HG03571 (cell line): ENCODE data around the gene MSTO1.
"Not testable (repeated sequence)": the region's sequence is repeated elsewhere in the genome, so short reads cannot be mapped to it uniquely, and the experiment has no call there.

Experiments used
- ATAC-seq: cut with Tn5 transposase; IDR thresholded peaks from one replicate; pipeline ENCODE4 v1.9.1; 2021; ENCODE audit not compliant: unreplicated experiment

Gene MSTO1

DNA sequence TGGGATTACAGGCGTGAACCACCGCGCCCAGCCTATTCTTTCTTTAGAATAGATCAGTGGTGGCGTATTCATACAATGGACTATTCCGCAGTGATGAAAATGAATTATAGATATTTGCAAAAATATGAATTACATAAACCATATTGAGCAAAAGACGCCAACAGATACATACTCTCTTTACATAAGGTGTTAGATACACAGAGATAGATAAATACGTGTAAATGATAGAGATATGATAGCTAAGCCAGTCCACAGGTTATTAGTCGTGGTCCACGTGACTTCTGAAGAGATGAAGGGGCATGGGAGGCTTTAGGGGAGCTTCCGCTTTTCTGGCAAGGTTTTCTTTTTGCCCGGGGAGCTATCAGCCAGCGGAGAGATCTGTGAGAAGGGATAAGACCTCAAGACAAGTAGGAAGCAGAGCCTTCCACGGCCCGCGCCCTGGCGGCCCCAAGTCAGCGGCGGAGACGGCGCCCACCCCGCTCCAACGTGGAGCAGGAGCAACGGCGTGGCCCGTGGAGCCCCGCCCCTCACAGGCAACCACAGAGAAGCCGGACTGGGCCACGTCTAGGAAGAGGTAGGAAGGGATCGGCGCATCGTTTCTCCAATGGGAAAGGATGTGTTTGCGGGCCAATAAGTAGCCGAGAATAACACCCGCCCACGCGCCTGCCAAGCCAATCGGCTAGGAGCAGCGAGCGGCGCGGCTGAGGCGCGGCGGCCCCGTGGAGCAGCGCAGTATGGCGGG is at the start of gene MSTO1:
MSTO1 (plus strand) TSS at position 704 of the 742 bp plus-strand sequence; CDS start at position 735, 31 bp downstream.
- ATAC-seq = peak; percentile 90

DNA sequence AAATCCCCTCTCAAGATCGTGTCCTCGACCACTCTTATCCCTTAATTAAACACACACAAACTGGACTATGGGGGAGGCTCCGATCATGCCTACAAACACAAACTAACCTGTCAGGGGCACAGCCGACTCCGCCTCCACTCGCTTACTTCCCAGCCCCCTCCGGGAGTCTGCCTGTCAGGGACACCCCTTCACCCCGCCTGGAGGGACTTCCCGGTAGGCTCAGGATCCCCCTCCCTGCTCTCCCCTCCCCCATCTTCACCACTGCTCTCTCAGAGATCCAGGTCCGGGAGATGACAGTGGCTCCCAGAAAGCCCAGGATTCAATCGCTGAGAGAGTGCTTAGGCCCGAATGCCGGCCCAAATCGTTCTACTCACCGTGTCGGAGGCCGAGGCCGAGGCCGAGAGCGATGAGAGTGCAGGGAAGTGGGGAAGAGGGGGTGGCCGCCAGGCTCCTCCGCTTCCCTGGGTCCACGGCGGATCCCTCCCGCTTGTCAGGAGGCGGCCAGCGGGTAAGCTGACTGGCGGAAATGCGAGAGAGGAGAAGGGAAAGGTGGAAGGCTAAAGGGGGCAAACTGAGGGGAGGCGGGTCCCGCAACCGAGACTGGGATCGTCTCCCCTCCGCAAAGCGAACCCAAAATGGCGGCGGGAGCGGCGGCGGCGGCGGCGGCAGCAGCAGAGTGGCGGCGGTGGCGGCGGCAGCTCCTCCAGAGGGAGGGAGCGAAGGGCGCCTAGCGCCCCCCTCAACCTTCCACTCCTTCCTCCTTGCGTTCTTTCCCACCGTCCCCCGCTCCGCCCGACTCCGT is 48.0 kb upstream of the MSTO1 start:
- ATAC-seq = peak; percentile 9

DNA sequence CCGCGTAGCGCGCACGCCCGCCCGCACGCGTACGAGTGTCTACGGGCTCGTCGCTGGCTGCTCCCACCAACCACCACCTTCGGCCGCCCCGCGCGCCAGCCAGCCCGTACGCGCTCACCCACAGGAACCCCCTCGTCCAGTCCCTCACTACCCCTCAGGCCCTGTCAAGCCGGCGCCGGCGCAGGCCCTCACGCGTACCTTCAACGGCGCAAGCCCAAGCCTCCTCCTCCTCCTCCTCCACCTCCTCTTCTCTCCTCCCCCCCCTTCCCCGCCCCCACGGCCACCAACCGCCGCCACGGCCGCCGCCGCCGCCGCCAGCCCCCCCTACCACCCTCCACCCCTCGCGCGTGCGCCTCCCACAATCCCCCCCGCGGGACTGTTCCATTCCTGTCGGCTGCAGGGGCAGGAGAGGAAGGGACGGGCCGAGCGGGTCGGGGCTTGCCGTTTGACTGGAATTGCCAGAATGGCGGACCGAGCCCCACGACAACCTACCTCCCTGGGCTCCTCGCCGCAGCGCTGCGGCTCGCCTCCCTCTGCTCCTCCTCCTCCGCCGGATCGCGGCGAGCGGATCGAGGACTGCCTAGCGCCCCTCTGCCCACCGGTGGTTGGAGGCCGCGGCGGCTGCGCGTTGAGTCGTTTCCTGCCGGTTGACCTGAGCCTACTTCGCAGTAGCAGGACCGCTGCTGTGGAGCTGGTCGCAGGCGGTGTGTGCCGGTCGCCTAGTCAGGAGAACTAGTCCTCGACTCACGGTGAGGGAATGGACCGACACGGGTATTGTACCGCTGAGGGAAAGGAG is 47.2 kb upstream of the MSTO1 start, which contains the start of gene ASH1L:
ASH1L (minus strand) TSS at position 223 of the 796 bp plus-strand sequence. CDS start 41,284 bp downstream, outside the sequence.
- peak; percentile 80 for ATAC-seq

DNA sequence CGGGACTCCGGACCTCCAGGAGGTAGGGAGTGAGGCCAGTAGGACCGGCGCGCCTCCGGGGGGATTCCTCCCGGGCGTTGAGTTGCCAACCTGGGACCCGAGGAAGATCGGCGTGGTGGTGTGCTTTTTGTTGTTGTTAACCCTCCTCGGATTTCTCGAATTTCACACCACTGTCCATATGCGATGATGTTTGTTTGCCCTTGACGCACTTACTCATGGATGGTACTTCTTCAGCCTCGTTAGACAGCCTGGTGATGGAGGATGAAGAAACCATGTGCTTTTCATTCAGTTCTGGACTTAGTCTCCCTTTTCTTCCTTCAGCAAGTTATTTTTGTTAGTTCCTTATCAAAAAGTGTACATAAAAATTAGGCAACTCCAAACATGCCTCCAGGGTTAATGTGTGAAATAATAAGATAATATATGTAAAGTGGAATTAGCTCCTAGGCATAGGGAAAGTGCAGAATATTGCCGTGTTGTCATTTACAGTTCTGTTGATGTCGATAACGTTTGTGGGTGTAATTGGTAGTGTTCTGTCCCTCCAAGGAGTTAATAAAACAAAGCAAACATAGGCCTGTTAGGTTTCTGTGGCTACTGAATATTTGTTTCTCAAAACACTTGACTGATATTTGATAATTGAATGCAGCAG is 46.5 kb upstream of the MSTO1 start:
- ATAC-seq = not testable (repeated sequence)

DNA sequence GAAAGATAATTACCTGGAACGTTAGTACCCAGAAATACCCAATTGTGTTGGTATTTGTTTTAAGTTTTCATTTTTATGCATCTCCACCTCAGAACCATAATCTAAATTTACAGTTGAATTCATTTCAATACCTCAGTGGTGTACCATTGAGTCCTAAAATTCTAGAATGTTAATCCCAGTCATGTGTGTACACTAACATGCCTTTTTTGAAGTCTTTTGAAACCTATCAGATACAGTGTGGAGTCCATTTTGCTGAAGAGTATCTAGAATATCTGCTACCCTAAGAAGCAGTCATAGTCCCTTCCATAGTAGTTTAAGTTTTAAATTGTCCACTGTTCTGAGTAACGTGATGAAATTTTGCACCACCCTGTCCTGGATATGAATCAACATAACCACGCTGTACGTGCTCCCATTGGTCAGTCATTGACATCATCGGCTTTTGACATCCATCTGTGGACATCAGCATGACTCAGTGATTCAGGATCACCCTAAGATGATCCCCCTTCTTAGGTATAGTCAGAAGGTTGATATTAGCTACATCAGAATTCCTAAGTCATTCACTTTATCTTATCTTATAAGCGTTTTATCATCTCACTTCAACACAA is 39.9 kb upstream of the MSTO1 start:
- no peak for ATAC-seq

DNA sequence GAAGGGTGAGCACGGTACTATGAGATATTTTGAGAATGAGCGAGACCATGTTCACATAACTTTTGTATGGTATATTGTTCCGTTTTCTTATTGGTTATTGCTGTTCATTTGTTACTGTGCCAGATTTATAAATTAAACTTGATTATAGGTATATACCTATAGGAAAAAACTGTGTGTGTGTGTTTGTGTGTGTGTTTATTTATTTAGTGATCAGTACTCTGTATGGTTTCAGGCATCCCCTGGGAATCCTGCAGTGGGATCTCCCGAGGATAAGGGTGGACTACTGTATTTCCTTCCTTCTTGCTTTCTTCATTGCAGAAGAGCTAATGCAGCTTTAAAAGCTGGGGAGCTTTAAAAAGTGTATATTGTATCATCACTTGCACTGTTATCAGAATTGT is 39.4 kb upstream of the MSTO1 start:
- ATAC-seq = no peak

DNA sequence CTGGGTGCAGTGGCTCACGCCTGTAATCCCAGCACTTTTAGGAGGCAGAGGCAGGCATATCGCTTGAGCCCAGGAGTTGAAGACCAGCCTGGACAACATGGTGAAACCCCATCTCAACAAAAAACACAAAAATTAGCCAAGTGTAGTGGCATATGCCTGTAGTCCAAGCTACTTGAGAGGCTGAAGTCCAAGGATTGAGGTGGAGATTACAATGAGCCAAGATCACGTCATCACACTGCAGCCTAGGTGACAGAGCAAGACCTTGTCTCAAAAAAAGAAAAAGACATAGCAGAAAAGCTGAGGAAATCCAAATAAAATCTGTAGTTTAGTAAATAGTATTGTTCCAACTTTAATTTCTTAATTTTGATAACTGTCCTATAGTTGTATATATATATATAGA is 35.9 kb upstream of the MSTO1 start:
- no peak for ATAC-seq

DNA sequence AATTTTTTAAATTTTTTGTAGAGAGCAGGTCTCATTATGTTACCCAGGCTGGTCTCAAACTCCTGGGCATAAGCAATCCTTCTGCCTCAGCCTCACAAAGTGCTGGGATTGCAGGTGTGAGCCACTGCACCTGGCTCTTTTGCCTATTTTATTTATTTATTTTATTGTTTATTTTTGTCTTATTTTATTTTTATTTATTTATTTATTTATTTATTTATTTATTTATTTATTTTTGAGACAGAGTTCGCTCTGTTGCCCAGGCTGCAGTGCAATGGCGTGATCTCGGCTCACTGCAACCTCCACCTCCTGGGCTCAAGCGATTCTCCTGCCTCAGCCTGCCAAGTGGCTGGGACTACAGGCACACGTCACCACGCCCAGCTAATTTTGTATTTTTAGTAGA is 34.4 kb upstream of the MSTO1 start:
- ATAC-seq = not testable (repeated sequence)

DNA sequence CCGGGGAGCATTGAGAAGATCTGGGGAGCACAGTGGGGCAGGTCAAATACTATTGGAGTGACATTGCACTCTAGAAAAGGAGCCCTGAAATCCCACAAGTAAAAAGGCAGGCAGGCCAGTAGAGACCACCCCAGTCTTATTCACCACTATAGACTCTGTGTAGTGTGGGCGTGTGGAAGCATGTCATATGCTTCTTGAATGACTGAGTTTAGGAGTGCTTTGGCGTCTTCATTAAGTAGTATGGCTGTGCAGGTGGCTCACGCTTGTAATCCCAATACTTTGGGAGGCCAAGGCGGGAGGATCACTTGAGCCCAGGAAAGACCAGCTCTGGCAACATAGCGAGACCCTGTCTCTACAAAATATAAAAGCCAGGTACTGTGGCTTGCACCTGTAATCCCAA is 26.2 kb upstream of the MSTO1 start:
- ATAC-seq = not testable (repeated sequence)

DNA sequence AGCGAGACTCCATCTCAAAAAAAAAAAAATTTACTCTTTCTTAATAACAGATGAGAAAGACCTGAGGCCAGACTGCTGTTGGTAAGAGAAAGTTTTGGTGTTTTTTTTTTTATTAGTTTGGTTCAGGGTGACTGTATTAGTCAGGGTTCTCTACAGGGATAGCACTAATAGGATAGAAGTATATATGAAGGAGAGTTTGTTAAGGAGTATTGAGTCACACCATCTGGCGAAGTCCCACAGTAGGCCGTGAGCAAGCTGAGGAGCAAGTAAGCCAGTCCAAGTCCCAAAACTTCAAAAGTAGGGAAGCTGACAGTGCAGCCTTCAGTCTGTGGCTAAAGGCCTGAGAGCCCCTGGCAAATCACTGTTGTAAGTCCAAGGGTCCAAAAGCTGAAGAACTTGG is 20.7 kb upstream of the MSTO1 start:
- not testable (repeated sequence) for ATAC-seq

DNA sequence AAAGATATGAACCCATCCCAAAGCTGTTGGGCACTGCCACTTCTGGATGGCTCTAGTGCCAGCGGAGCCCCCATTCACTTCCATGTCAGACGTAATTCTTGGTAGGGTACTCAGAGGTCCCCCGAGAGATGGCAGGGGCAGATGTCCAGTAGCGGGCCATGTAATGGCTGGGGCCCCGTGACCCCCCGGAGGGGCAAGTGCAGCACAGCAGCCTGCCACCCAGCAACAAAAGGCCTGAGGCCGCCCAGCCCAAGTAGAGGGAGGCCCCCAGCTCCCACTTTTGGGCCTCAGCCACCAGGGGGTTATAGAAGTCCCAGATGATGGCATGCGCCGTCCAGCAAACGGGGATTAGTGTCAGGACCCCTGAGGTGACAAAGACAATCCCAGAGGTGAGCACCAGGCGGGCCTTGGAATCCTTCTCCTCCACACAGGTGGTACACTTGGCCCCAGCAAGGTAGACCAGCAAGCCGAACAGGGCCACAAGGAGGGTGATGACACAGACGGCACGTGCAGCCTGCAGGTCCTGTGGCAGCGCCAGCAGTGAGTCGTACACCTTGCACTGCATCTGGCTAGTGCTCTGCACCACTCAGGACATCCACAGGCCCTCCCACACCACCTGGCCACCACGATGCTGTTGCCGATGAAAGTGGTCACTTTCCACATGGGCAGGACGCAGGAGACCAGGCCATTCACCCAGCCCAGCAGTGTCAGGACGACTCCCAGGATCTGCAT is 19.3 kb upstream of the MSTO1 start:
- not testable (repeated sequence) for ATAC-seq

DNA sequence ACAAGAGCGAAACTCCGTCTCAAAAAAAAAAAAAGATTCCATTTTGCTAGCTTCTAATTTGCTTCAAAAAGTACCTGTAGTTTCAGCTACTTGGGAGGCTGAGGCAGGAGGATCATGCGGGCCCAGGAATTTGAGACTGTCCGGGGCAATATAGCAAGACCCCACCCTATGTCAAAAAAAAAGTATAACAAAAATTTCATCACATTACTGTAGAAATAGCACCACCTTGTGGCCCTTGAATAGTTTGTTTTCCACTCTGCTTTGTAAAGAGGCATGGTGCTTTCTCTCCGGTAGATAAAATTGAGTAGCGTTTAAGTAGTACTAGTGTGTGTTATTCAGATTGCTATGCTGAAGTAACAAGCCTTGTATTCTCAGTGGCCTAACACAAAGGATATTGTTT is 18.2 kb upstream of the MSTO1 start:
- ATAC-seq = no peak

DNA sequence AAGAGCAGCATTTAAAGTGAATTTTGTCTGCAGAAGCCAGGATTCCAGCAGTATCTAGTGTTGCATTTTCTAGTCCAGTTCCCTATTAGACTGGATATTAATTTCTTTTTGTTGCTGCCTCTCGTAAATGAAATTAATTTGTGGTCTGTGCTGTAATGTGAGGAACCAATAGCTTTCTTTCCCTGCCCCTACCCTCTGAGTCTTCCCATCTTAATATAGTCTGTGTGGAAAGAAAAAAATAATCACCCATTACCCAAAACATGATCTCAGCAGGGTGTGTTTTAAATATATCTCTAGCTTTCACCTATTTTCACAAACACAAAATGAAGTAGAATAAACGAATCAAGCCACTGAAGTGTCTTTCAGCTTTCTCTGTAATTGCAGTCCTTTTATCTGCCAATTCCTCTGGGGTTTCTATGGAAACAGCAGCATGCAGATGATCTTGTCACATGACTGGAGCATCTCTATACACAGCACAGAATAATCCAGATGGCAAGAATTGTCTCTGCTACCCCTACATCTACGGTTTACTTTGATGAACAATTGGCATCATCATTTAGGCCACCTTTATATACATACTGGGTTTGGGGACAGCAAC is 14.0 kb upstream of the MSTO1 start:
- ATAC-seq = not testable (repeated sequence)

DNA sequence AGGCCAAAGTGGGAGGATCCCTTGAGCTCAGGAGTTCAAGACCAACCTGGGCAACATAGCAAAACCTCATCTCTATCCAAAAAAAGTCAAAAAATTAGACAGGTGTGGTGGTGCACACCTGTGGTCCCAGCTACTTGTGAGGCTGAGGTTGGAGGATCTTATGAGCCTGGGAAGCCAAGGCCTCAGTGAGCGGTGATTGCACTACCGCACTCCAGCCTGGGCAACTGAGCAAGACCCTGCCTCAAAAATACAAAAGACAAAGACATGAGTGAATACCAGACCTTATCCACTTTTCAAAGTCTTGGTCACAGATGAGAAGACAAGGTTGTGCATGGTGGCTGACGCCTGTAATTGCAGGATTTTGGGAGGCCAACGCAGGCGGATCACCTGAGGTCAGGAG is 13.2 kb upstream of the MSTO1 start:
- no peak for ATAC-seq

DNA sequence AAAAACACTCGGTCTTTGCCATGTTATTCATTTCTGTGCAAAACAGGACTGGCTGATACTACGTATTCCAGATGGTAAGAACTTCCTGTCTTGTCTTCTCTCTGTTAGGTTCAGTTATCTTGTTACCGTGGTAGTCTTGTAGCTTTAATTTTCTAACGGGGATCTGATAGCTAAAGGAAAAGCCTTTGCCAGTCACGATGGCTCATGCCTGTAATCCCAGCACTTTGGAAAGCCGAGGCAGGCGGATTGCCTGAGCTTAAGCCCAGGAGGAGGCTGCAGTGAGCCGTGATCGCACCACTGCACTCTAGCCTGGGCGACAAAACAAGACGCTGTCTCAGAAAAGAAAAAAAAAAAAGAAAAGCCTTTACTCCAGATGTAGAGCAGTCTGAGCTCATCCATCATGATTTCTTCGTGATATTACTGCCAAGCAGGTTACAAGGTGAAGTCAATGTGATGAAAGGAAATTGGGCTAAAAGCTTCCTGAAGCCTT is 11.1 kb upstream of the MSTO1 start:
- no peak for ATAC-seq

DNA sequence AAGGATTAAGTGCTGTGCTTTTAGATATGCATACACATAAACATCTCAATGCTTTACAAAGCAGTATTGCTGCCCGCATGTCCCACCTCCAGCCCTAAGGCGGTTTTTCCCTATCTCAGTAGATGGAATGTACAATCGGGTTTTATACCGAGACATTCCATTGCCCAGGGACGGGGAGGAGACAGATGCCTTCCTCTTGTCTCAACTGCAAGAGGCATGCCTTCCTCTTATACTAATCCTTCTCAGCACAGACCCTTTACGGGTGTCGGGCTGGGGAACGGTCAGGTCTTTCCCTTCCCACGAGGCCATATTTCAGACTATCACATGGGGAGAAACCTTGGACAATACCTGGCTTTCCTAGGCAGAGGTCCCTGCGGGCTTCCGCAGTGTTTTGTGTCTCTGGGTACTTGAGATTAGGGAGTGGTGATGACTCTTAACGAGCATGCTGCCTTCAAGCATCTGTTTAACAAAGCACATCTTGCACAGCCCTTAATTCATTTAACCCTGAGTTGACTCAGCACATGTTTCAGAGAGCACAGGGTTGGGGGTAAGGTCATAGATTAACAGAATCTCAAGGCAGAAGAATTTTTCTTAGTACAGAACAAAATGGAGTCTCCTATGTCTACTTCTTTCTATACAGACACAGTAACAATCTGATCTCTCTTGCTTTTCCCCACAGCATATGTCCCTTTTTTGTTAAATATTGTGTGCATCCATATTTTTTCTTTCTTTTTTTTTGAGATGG is 10.0 kb upstream of the MSTO1 start:
- not testable (repeated sequence) for ATAC-seq

DNA sequence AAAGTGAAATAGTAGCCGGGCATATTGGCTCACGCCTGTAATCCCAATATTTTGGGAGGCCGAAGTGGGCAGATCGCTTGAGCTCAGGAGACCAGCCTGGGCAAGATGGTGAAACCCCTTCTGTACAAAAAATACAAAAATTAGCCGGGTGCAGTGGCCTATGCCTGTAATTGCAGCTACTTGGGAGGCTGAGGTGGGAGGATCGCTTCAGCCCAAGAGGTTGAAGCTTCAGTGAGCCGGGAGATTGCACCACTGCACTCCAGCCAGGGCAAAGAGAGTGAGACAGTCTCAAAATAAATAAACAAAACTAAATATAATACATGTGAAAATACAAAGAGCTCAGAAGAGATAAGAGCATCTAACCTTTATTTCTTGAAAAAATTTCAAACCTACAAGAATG is 2.3 kb upstream of the MSTO1 start:
- no peak for ATAC-seq

DNA sequence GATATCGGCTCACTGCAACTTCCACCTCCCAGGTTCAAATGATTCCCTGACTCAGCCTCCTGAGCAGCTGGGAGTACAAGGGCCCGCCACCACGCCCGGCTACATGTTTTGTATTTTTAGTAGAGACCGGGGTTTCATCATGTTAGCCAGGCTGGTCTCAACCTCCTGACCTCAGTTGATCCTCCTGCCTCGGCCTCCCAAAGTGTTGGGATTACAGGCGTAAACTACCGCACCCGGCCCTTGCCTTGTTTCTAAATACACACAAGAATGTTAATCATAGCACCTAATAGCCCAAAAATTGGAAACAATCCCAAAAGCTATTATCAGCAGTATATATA is 1.2 kb upstream of the MSTO1 start:
- no peak for ATAC-seq

DNA sequence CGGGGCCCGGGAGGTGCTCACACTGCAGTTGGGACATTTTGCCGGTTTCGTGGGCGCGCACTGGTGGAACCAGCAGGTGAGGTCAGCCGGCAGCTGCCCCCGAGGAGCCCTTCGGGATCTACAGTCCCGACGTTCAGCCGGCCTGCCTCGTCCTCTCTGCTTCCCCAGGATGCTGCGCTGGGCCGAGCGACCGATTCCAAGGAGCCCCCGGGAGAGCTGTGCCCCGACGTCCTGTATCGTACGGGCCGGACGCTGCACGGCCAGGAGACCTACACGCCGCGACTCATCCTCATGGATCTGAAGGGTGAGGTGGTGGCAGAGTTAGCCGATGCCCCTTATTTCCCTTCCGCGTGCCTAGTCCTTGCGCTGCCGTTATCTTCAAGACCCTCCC is 234 bp downstream of the MSTO1 start:
- peak; percentile 20 for ATAC-seq
